ENCODE data around the gene P2RY6. TPM values are rescaled to one million over a fixed set of nuclear protein-coding genes. Genes with fewer than 3 reads are reported as not detected.
A peak's percentile ranks its signal among the peaks of the same experiment; 100 is the strongest.

P2RY6 gene
- total RNA-seq, 1 experiment from 2014 or later: not detected

GRCh38 chr11:73324665-73325035, 52.5 kb downstream of the P2RY6 start:
- Histone ChIP-seq H4K20me1 (ENCODE audit: control insufficient read depth, insufficient read depth, insufficient read length) (no peaks in the 10 kb centered on the region), H3K79me2 (ENCODE audit: insufficient read depth, low read length) (no peaks in the 10 kb centered on the region), H3K23me2 (ENCODE audit: insufficient read length, low read depth, low read length, poor library complexity, severe bottlenecking) (no peaks in the 10 kb centered on the region), H3K9me3 (ENCODE audit: control insufficient read depth, low read depth, low read length) (no peaks in the 10 kb centered on the region), H2AK5ac (ENCODE audit: insufficient read length, low read length) (no peak overlapping the region), H3T11ph (ENCODE audit: low read length) (no peak overlapping the region), H4K91ac (ENCODE audit: insufficient read length, low read depth, low read length) (peak overlapping the region; percentile 15), H3K27me3 (ENCODE audit: insufficient read depth, low read length) (no peaks in the 10 kb centered on the region), H3K23ac (ENCODE audit: insufficient read length, low read depth, low read length) (no peak overlapping the region), H2BK12ac (ENCODE audit: insufficient read length, low read depth, low read length) (peak overlapping the region; percentile 2), H3K4ac (ENCODE audit: low read depth, low read length) (no peak overlapping the region), H3K9ac (ENCODE audit: extremely low read depth, insufficient read length, low read length) (no peak overlapping the region), H4K8ac (replicated peaks; ENCODE audit: insufficient read length, low read depth, low read length) (no peak overlapping the region), H2BK20ac (ENCODE audit: low read depth, low read length, poor library complexity, severe bottlenecking) (no peak overlapping the region), H3K27ac (ENCODE audit: insufficient read length, low read depth, low read length) (no peak overlapping the region), H2AFZ (ENCODE audit: low read length) (no peak overlapping the region), H3K18ac (ENCODE audit: insufficient read length, low read depth, low read length) (no peak overlapping the region), H3K14ac (ENCODE audit: insufficient read depth, low read length) (no peak overlapping the region), H2BK120ac (ENCODE audit: low read depth, low read length, poor library complexity, severe bottlenecking) (no peak overlapping the region), H2BK5ac (ENCODE audit: insufficient read length, low read length) (no peak overlapping the region), H3K56ac (ENCODE audit: insufficient read length, low read depth, low read length) (no peak overlapping the region), H2BK15ac (ENCODE audit: low read depth, low read length) (no peak overlapping the region), H3K4me2 (ENCODE audit: insufficient read depth, insufficient read length, low read length) (no peak overlapping the region), H3K4me1 (ENCODE audit: insufficient read depth, low read length) (peaks cover 7% of the 10 kb centered on the region; the same call in 1 of the 2 replicates), H4K5ac (ENCODE audit: insufficient read length, low read depth, low read length) (no peak overlapping the region), H3K79me1 (ENCODE audit: insufficient read depth, low read depth, low read length, poor library complexity, severe bottlenecking) (no peaks in the 10 kb centered on the region)
- TF ChIP-seq CTCF (conservative IDR thresholded peaks at IDR 0.05): no peak
- H3K4me1 Mint-ChIP-seq: peaks cover 39 to 45% of the 10 kb centered on the region in 2 experiments
- H3K27ac Mint-ChIP-seq: peak overlapping the region in 1 of 3 experiments; percentile 14; a peak in 1 of 7 replicates
- no peak for DNase-seq
- no CpG with 5 or more reads among the region's 2 CpGs for WGBS (ENCODE audit: extremely low coverage, insufficient read length, low lambda C conversion rate)
- H3K36me3 Mint-ChIP-seq (ENCODE audit: insufficient read depth in 1 of 3, low read depth in 3 of 3): peaks cover 0 to 3% (median 0%) of the 10 kb centered on the region in 3 experiments; a peak in 1 of 7 replicates
- H3K27me3 Mint-ChIP-seq (ENCODE audit: low read depth): peaks cover 38% of the 10 kb centered on the region
- no peak overlapping the region for H3K4me3 Mint-ChIP-seq
- no peaks in the 10 kb centered on the region for H3K9me3 Mint-ChIP-seq

Measured in H9 (cell line).